NCI-H69 (cell line): ENCODE measurements around the gene CLIC6.
"Not testable (repeated sequence)": the region's sequence is repeated elsewhere in the genome, so short reads cannot be mapped to it uniquely, and the experiment has no call there.

Experiments used
- DNase-seq: peaks from one replicate; lab custom pipeline; 2025; lab: John Stamatoyannopoulos, UW

The CLIC6 gene

GRCh38 chr21:34653522-34653921, 15.3 kb upstream of the CLIC6 start:
- DNase-seq, result peak; percentile 47

GRCh38 chr21:34661848-34662247, 6.9 kb upstream of the CLIC6 start:
- no peak for DNase-seq

DNA sequence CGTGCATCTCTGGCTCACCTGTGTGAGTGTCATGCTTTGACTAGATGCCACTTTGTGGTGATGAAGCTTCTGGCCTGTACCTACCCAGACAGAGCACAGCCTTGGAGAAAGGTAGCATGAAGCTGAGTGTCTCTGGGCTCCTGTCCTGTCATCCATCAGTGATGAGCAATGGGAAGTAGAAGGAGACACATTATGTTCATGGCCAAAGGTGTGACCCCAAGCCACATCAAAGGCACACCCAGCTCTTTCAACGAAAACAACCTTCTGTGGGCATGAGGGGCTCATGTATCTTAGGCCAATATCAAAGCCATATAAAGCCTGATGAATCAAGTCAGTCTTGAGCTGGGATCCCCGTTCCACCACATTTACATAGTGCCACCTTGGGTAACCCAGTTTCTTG, 1.0 kb upstream of the CLIC6 start:
- no peak for DNase-seq

GRCh38 chr21:34669149-34669879, 520 bp downstream of the CLIC6 start:
- no peak for DNase-seq

DNA sequence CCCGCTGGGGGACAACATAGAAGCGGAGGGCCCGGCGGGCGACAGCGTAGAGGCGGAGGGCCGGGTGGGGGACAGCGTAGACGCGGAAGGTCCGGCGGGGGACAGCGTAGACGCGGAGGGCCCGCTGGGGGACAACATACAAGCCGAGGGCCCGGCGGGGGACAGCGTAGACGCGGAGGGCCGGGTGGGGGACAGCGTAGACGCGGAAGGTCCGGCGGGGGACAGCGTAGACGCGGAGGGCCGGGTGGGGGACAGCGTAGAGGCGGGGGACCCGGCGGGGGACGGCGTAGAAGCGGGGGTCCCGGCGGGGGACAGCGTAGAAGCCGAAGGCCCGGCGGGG, 1.1 kb downstream of the CLIC6 start:
- not testable (repeated sequence) for DNase-seq

DNA sequence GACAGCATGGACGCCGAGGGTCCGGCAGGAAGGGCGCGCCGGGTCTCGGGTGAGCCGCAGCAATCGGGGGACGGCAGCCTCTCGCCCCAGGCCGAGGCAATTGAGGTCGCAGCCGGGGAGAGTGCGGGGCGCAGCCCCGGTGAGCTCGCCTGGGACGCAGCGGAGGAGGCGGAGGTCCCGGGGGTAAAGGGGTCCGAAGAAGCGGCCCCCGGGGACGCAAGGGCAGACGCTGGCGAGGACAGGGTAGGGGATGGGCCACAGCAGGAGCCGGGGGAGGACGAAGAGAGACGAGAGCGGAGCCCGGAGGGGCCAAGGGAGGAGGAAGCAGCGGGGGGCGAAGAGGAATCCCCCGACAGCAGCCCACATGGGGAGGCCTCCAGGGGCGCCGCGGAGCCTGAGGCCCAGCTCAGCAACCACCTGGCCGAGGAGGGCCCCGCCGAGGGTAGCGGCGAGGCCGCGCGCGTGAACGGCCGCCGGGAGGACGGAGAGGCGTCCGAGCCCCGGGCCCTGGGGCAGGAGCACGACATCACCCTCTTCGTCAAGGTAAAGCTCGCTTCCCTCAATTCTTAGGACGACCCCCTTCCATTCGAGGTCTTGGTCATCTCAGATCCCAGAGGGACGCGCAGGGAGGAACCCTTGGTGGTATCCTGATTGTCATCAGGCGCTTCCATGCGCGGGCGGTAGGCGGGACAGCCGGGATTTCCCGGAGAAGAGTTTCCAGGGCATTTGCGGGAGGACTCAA, 1.6 kb downstream of the CLIC6 start:
- DNase-seq, result peak; percentile 83

DNA sequence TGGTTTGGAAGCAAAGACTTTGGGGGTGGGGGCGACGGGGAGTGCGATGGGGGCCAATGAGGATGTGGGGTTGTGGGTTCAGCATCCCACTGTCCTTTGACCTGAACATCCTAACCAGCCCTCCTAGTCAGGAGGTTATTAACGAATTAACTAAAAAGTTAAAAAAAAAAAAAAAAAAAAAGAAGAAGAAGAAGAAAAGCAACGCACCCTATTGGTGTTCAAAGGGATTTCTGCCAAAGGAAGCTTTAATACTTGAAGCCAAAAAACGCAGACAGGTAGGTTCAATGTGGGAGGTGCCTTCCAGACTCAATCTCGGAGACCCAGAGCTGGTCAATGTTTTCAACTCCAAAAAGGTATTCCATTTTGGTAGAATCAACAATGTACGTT, 2.2 kb downstream of the CLIC6 start:
- peak; percentile 83 for DNase-seq

DNA sequence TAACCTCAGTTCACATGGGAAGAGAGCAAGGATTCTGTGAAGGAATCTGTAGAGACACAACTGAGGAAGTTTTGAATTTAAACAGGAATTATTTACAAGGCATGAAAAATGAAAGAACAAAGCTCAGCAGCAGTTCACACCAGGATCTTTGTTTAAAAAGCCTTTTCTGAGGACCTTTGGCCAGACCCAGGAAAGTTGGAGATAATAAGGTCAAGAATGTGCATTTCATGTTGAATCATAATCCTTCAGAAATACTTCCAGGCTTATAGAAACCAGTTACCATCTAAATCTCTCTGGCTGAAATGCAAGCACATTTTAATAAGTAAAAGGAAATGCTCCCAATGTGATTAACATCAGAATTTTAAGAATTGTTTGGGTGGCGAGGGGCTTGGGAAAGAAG, 2.7 kb downstream of the CLIC6 start:
- DNase-seq, result no peak

DNA sequence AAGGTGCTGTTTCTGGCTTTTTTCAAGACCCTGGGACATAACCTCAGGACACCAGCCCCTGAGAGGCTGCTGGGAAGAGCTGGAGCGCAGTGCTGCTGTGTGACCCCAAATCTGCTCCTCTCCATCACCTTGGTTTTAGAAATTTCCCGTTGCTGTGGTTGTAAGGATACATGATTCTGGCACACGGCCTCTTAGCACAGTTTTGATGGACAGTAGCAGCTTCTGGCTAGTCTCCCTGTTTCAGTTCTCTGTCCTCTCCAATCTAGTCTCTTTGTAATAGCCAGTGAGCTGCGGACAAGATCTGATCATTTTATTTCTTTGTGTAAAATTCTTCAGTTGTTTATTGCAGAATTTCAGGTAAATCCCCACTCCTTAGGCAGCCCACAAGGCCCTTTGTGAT, 3.1 kb downstream of the CLIC6 start:
- peak; percentile 33 for DNase-seq

DNA sequence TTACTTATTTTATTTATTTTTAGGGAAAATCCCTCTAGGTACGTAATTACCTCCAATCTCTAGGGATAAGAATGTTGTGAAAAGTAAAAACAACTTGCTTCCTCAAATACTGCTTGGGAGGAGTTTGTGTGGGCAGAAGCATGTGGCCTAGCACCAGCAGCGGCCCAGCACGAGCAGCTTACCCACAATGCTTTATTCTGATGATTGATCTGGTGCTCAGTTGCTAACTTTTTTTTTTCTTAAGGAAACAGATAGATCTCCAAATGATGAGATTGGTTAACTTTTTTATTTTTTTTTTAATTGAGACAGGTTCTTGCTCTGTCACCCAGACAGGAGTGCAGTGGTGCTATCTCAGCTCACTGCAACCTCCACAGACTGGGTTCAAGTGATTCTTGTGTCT, 4.2 kb downstream of the CLIC6 start:
- peak; percentile 42 for DNase-seq

DNA sequence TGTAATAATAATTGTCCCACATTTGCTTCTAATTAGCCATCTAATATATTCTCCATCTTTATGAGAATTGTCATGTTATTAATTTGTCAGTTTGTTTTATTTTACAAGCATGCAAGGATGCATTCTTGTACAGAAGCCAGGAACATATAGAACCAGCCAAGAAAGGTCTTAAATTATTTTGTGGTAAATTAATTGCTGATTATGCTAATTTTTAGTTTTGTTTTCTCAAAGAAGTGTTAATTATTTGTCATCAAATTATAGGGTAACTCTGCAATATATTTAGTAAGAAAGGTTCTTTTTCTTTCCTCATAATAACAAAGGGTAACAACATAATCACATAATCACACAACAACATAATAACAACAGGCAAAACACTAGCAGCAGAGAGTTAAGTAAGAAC, 5.7 kb downstream of the CLIC6 start:
- DNase-seq, result no peak

GRCh38 chr21:34675871-34676270, 7.1 kb downstream of the CLIC6 start:
- peak; percentile 93 for DNase-seq

DNA sequence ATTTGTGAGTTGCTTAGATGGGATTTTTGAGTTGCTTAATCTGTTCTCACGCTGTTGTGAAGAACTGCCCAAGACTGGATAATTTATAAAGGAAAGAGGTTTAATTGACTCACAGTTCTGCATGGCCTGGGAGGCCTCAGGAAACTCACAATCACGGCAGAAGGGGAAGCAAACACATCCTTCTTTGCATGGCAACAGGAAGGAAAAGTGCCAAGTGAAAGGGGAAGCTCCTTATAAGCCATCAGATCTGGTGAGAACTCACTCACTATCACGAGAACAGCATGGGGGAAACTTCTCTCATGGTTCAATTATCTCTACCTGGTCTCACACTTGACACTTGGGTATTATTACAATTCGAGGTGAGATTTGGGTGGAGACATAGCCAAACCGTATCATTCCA, 10.3 kb downstream of the CLIC6 start:
- DNase-seq, result no peak

GRCh38 chr21:34684174-34684876, 15.5 kb downstream of the CLIC6 start:
- peak; percentile 72 for DNase-seq

DNA sequence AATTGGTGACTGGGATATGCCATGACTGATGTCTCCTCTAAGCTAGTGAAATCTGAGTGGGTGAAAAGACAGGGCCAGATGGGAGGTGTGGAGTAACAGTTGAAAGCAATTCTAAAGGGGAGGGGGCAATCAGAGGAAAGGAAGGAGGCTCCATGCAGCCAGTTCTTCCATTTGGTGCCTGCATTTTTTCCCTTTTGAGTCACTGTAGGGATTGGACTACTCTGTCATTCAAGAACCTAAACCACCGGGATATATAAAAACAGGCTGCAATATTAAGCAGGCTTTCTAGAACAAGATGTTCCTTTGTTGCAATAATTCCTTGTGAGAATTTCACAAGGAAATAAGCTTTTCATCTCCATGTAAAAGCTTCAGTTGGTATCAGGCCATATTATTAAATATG, 18.3 kb downstream of the CLIC6 start:
- peak; percentile 87 for DNase-seq

GRCh38 chr21:34687745-34688144, 19.0 kb downstream of the CLIC6 start:
- peak; percentile 65 for DNase-seq

GRCh38 chr21:34688145-34688544, 19.4 kb downstream of the CLIC6 start:
- DNase-seq, result peak; percentile 72

- no peak for DNase-seq
These were observed 19.9 kb downstream of the CLIC6 start for GRCh38 chr21:34688715-34689114.

DNA sequence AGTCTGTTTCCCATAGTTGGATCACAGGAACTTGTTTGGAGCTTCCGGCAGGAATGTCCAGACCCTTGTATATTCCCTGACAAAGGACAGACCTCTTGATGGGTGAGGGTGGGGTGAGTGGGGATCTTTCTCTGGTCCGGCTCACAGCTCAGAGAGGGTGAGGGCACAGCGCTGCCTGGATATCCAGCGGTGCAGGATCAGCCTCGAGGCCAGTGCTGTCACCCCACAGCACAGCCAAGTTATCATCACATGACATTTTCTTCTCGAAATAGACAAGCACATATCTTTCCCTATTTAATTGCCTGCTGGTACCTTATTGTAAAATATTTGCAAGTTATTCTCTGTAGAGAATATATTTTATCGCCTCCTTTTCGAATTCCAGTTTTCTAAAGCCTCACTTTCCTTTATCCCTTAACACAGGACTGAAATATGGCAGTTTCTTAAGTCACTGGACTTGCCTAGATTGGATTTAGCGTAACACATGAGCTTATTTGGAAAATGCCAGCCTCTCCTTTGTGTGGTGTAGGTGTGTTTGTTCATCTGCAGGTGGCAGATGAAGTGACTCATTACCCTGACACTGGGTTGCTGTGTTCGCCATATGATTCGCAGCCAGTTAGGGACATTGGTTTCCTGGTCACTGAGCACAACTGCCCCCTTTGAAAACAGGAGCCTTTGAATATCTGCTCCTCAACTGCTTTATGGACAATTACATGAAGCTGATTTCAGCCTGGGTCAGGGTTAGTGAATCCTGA, 21.4 kb downstream of the CLIC6 start:
- peak; percentile 99 for DNase-seq

- DNase-seq, result no peak
These were observed 22.0 kb downstream of the CLIC6 start for GRCh38 chr21:34690793-34691175.

DNA sequence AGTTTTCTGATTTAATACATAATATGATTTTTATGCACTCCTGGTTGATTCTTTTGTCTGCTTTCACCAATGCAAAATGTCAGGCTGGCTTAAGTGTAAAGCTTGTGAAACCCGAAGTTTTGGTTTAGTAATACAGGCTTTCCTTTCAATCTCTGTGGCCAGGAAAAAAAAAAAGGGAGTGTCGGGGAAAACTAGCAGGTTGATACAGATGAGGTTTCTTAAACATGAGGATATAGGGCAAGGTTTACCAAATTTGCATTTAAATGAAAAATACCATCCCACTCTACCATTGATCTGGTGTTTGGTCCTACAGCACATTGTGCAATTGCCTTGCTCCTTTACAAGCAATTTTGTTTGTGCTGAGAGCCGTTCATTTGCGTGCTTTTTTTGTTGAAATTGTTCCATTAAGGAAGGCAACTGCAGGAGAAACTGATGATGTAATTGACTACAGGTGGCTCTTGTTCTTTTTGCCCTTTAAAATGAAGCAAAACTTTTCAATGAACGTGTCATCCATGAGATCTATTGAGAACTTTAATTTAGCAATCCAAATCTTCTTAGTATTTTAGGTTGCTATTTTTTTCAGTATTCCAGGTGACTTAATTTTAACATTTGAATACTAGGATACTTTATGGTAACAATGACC, 22.7 kb downstream of the CLIC6 start:
- peak; percentile 51 for DNase-seq

- peak; percentile 40 for DNase-seq
These were observed 23.7 kb downstream of the CLIC6 start for GRCh38 chr21:34692458-34693020.
